ENCODE results near the gene USH2A.
"Not testable (repeated sequence)": the region's sequence is repeated elsewhere in the genome, so short reads cannot be mapped to it uniquely, and the experiment has no call there.

USH2A gene

GRCh38 chr1:216390956-216391355 lies 32.3 kb downstream of the USH2A start:
- DNase-seq = no peak

- DNase-seq = no peak
These were observed 33.5 kb downstream of the USH2A start for GRCh38 chr1:216389774-216390173.

- no peak for DNase-seq
These were observed 34.7 kb downstream of the USH2A start for GRCh38 chr1:216388558-216388957.

GRCh38 chr1:216387782-216388181 lies 35.5 kb downstream of the USH2A start:
- no peak for DNase-seq

- DNase-seq = no peak
These were observed 43.8 kb downstream of the USH2A start for GRCh38 chr1:216379441-216379840.

- DNase-seq = no peak
These were observed 55.0 kb downstream of the USH2A start for GRCh38 chr1:216368249-216368648.

GRCh38 chr1:216366979-216367378 lies 56.3 kb downstream of the USH2A start:
- no peak for DNase-seq

GRCh38 chr1:216356945-216357344 lies 66.3 kb downstream of the USH2A start:
- no peak for DNase-seq

- DNase-seq = no peak
These were observed 73.1 kb downstream of the USH2A start for GRCh38 chr1:216350186-216350585.

- DNase-seq = no peak
These were observed 76.7 kb downstream of the USH2A start for GRCh38 chr1:216346526-216346925.

- not testable (repeated sequence) for DNase-seq
These were observed 82.7 kb downstream of the USH2A start for GRCh38 chr1:216340542-216340941.

GRCh38 chr1:216332462-216332861 lies 90.8 kb downstream of the USH2A start:
- DNase-seq = no peak

- no peak for DNase-seq
These were observed 91.2 kb downstream of the USH2A start for GRCh38 chr1:216332003-216332402.

GRCh38 chr1:216331211-216331610 lies 92.0 kb downstream of the USH2A start:
- no peak for DNase-seq

- no peak for DNase-seq
These were observed 93.0 kb downstream of the USH2A start for GRCh38 chr1:216330262-216330661.

- DNase-seq = no peak
These were observed 97.3 kb downstream of the USH2A start for GRCh38 chr1:216325946-216326345.

- DNase-seq = no peak
These were observed 97.9 kb downstream of the USH2A start for GRCh38 chr1:216325336-216325735.

GRCh38 chr1:216323344-216323743 lies 99.9 kb downstream of the USH2A start:
- DNase-seq = no peak

GRCh38 chr1:216314379-216315095 lies 108.7 kb downstream of the USH2A start:
- no peak for DNase-seq

- DNase-seq = peak; percentile 22
These were observed 112.5 kb downstream of the USH2A start for GRCh38 chr1:216310776-216311175.

GRCh38 chr1:216306830-216307229 lies 116.4 kb downstream of the USH2A start:
- DNase-seq = no peak

- no peak for DNase-seq
These were observed 119.6 kb downstream of the USH2A start for GRCh38 chr1:216303690-216304089.

GRCh38 chr1:216293683-216294082 lies 129.6 kb downstream of the USH2A start:
- DNase-seq = no peak

GRCh38 chr1:216290074-216290473 lies 133.2 kb downstream of the USH2A start:
- no peak for DNase-seq

GRCh38 chr1:216285052-216285451 lies 138.2 kb downstream of the USH2A start:
- DNase-seq = no peak
